Neural progenitor cell (in vitro differentiated cells): ENCODE results near the gene SMIM43.

Source experiments
- EZH2phosphoT487 ChIP-seq: fragments of 200-600 bp; sonication (generic); IDR thresholded peaks from 2 replicates; pipeline ENCODE4 v1.6.1; 2017; ENCODE audit warnings: antibody characterized with exemption
- TF ChIP-seq, protein P1 (sequence below): fragments of 200-600 bp; sonication (generic); IDR thresholded peaks from 2 replicates; pipeline ENCODE4 v1.5.1; 2017; ENCODE audit warnings: antibody characterized with exemption, mild to moderate bottlenecking

DNA sequence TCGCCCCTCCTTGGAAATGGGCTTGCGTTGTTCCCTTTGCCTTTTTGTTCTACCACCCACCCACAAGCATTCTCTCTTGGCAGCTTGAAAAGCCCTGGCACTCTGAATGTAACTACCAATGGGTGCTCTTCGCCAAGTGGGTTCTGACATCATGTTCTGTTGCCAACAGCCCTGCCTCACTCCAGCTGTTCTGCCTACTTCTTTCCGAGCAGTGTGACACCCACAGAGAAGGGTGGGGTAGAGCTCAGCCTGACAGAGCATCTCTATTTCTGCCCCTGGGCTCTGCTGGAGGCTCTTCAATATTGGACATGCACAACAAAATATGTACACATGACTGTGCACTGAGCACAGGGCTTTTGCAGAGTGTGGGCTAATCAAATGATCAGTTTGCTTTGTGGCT, 20.5 kb upstream of the SMIM43 start:
- TF ChIP-seq, protein P1, sequence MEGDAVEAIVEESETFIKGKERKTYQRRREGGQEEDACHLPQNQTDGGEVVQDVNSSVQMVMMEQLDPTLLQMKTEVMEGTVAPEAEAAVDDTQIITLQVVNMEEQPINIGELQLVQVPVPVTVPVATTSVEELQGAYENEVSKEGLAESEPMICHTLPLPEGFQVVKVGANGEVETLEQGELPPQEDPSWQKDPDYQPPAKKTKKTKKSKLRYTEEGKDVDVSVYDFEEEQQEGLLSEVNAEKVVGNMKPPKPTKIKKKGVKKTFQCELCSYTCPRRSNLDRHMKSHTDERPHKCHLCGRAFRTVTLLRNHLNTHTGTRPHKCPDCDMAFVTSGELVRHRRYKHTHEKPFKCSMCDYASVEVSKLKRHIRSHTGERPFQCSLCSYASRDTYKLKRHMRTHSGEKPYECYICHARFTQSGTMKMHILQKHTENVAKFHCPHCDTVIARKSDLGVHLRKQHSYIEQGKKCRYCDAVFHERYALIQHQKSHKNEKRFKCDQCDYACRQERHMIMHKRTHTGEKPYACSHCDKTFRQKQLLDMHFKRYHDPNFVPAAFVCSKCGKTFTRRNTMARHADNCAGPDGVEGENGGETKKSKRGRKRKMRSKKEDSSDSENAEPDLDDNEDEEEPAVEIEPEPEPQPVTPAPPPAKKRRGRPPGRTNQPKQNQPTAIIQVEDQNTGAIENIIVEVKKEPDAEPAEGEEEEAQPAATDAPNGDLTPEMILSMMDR = no peak
- no peak for TF ChIP-seq EZH2phosphoT487
